HEK293 (cell line): ENCODE results near the gene GRM2.
A peak's percentile ranks its signal among the peaks of the same experiment; 100 is the strongest.

Experiments
- CTCF ChIA-PET: fragments of 350-600 bp; formaldehyde crosslinking; extraction: SDS; loops from one replicate; lab custom pipeline; 2021; ENCODE audit warnings: antibody characterized with exemption; lab: Yijun Ruan, JAX
- POLR2A ChIA-PET: fragments of 300-600 bp; formaldehyde crosslinking; extraction: SDS; loops from one replicate; lab custom pipeline; 2020; ENCODE audit warnings: antibody characterized with exemption, inconsistent platforms; lab: Yijun Ruan, JAX
- H3K27ac ChIP-seq: fragments of 200-500 bp; sonication (Bioruptor generic); 2 replicates; pipeline ENCODE4 v1.5.1; 2014; ENCODE audit warnings: low read depth, low read length, control low read depth, inconsistent platforms; ENCODE audit errors: extremely low read depth
- H3K36me3 ChIP-seq, 2 experiments: fragments of 200-500 bp in 1 of 2; sonication (Bioruptor generic) in 1 of 2; 1 replicate in 1 of 2; 2 replicates in 1 of 2; pipeline ENCODE4 v1.5.1; 2014 to 2017; ENCODE audit warnings: inconsistent platforms in 2 of 2, low read length in 2 of 2; ENCODE audit not compliant: control insufficient read depth in 2 of 2, insufficient read depth in 1 of 2
- H3K4me1 ChIP-seq: fragments of 200-500 bp; sonication (Bioruptor generic); 2 replicates; pipeline ENCODE4 v1.5.1; 2014; ENCODE audit warnings: mild to moderate bottlenecking, low read length, inconsistent platforms; ENCODE audit not compliant: control insufficient read depth, insufficient read depth
- H3K4me3 ChIP-seq: 2 replicates; pipeline ENCODE4 v1.5.1; 2011; ENCODE audit warnings: low read depth, mild to moderate bottlenecking, control low read depth, low read length, moderate library complexity
- H3K9me3 ChIP-seq: fragments of 200-500 bp; sonication (Bioruptor generic); 2 replicates; pipeline ENCODE4 v1.5.1; 2014; ENCODE audit warnings: low read depth, low read length, inconsistent platforms; ENCODE audit not compliant: control insufficient read depth, insufficient read depth
- ATF2 ChIP-seq: fragments of 450-650 bp; formaldehyde crosslinking; IDR thresholded peaks from 2 replicates; pipeline ENCODE4 v1.5.1; 2016; ENCODE audit warnings: missing biosample characterization, missing genetic modification characterization, low read depth
- GLIS1 ChIP-seq: fragments of 450-650 bp; formaldehyde crosslinking; IDR thresholded peaks from 2 replicates; pipeline ENCODE4 v1.5.1; 2016; ENCODE audit warnings: missing biosample characterization, missing genetic modification characterization
- HOXA7 ChIP-seq: sonication (generic); formaldehyde crosslinking; IDR thresholded peaks from 2 replicates; pipeline ENCODE4 v1.8.1; 2022; ENCODE audit warnings: missing genetic modification reagents, borderline replicate concordance
- KLF16 ChIP-seq: fragments of 450-650 bp; formaldehyde crosslinking; IDR thresholded peaks from 2 replicates; pipeline ENCODE4 v1.5.1; 2017; ENCODE audit warnings: missing biosample characterization, missing genetic modification characterization
- MYNN ChIP-seq: fragments of 450-650 bp; formaldehyde crosslinking; IDR thresholded peaks from 2 replicates; pipeline ENCODE4 v1.5.1; 2016; ENCODE audit warnings: missing biosample characterization, missing genetic modification characterization, borderline replicate concordance
- OSR2 ChIP-seq: fragments of 450-650 bp; formaldehyde crosslinking; IDR thresholded peaks from 2 replicates; pipeline ENCODE4 v1.5.1; 2016; ENCODE audit warnings: missing biosample characterization, missing genetic modification characterization
- PBX3 ChIP-seq: sonication (generic); formaldehyde crosslinking; IDR thresholded peaks from 2 replicates; pipeline ENCODE4 v1.8.1; 2022; ENCODE audit warnings: mild to moderate bottlenecking, moderate library complexity, missing genetic modification reagents
- PRDM4 ChIP-seq: fragments of 450-650 bp; formaldehyde crosslinking; IDR thresholded peaks from 2 replicates; pipeline ENCODE4 v1.5.1; 2017; ENCODE audit warnings: missing biosample characterization, missing genetic modification characterization
- SETDB1 ChIP-seq: IDR thresholded peaks from one replicate; pipeline ENCODE4 v1.6.1; 2017; ENCODE audit warnings: mild to moderate bottlenecking, low read length, moderate library complexity, mixed read lengths; ENCODE audit not compliant: insufficient read length
- SP3 ChIP-seq: fragments of 450-650 bp; formaldehyde crosslinking; IDR thresholded peaks from 2 replicates; pipeline ENCODE4 v1.5.1; 2016; ENCODE audit warnings: missing biosample characterization, missing genetic modification characterization
- WT1 ChIP-seq: fragments of 450-650 bp; formaldehyde crosslinking; IDR thresholded peaks from 2 replicates; pipeline ENCODE4 v1.5.1; 2016; ENCODE audit warnings: missing biosample characterization, missing genetic modification characterization
- YY1 ChIP-seq: fragments of 450-650 bp; formaldehyde crosslinking; IDR thresholded peaks from 2 replicates; pipeline ENCODE4 v1.5.1; 2018; ENCODE audit warnings: missing biosample characterization, missing genetic modification characterization
- ZBTB17 ChIP-seq: fragments of 450-650 bp; formaldehyde crosslinking; IDR thresholded peaks from 2 replicates; pipeline ENCODE4 v1.5.1; 2016; ENCODE audit warnings: missing biosample characterization, missing genetic modification characterization
- ZNF10 ChIP-seq: fragments of 450-650 bp; formaldehyde crosslinking; IDR thresholded peaks from 2 replicates; pipeline ENCODE4 v1.5.1; 2017; ENCODE audit warnings: missing biosample characterization, missing genetic modification characterization
- ZNF155 ChIP-seq: fragments of 450-650 bp; formaldehyde crosslinking; IDR thresholded peaks from 2 replicates; pipeline ENCODE4 v1.5.1; 2016; ENCODE audit warnings: missing biosample characterization, missing genetic modification characterization
- ZNF202 ChIP-seq: fragments of 450-650 bp; formaldehyde crosslinking; IDR thresholded peaks from 2 replicates; pipeline ENCODE4 v1.5.1; 2016; ENCODE audit warnings: missing biosample characterization, missing genetic modification characterization, borderline replicate concordance
- ZNF214 ChIP-seq: fragments of 450-650 bp; formaldehyde crosslinking; IDR thresholded peaks from 2 replicates; pipeline ENCODE4 v1.5.1; 2017; ENCODE audit warnings: missing biosample characterization, mild to moderate bottlenecking, missing genetic modification characterization, borderline replicate concordance
- ZNF223 ChIP-seq: fragments of 450-650 bp; formaldehyde crosslinking; IDR thresholded peaks from 2 replicates; pipeline ENCODE4 v1.5.1; 2016; ENCODE audit warnings: missing biosample characterization, missing genetic modification characterization
- ZNF311 ChIP-seq: fragments of 450-650 bp; formaldehyde crosslinking; IDR thresholded peaks from 2 replicates; pipeline ENCODE4 v1.5.1; 2017; ENCODE audit warnings: missing biosample characterization, missing genetic modification characterization, borderline replicate concordance
- ZNF341 ChIP-seq: fragments of 450-650 bp; formaldehyde crosslinking; IDR thresholded peaks from 2 replicates; pipeline ENCODE4; 2016; ENCODE audit warnings: low read depth, missing biosample characterization, missing genetic modification characterization
- ZNF354C ChIP-seq: fragments of 450-650 bp; formaldehyde crosslinking; IDR thresholded peaks from 2 replicates; pipeline ENCODE4 v1.5.1; 2016; ENCODE audit warnings: missing biosample characterization, missing genetic modification characterization, low read depth, borderline replicate concordance
- ZNF404 ChIP-seq: fragments of 450-650 bp; formaldehyde crosslinking; IDR thresholded peaks from 2 replicates; pipeline ENCODE4 v1.5.1; 2017; ENCODE audit warnings: missing biosample characterization, missing genetic modification characterization
- ZNF560 ChIP-seq: fragments of 450-650 bp; formaldehyde crosslinking; IDR thresholded peaks from 2 replicates; pipeline ENCODE4 v1.5.1; 2017; ENCODE audit warnings: missing biosample characterization, missing genetic modification characterization, borderline replicate concordance
- ZNF571 ChIP-seq: fragments of 450-650 bp; formaldehyde crosslinking; IDR thresholded peaks from 2 replicates; pipeline ENCODE4 v1.5.0; 2017; ENCODE audit warnings: missing biosample characterization, missing genetic modification characterization
- ZNF624 ChIP-seq: fragments of 450-650 bp; formaldehyde crosslinking; IDR thresholded peaks from 2 replicates; pipeline ENCODE4 v1.5.1; 2017; ENCODE audit warnings: missing biosample characterization, missing genetic modification characterization
- ZNF629 ChIP-seq: fragments of 450-650 bp; formaldehyde crosslinking; IDR thresholded peaks from 2 replicates; pipeline ENCODE4 v1.5.1; 2017; ENCODE audit warnings: missing biosample characterization, missing genetic modification characterization
- ZNF639 ChIP-seq: fragments of 450-650 bp; formaldehyde crosslinking; IDR thresholded peaks from 2 replicates; pipeline ENCODE4 v1.5.1; 2016; ENCODE audit warnings: missing biosample characterization, missing genetic modification characterization
- ZNF658 ChIP-seq: fragments of 450-650 bp; formaldehyde crosslinking; IDR thresholded peaks from 2 replicates; pipeline ENCODE4; 2016; ENCODE audit warnings: missing biosample characterization, missing genetic modification characterization
- ZNF660 ChIP-seq: fragments of 450-650 bp; IDR thresholded peaks from 2 replicates; pipeline ENCODE4 v1.5.1; 2018; ENCODE audit warnings: missing biosample characterization, mild to moderate bottlenecking, missing genetic modification characterization
- ZSCAN23 ChIP-seq: fragments of 450-650 bp; formaldehyde crosslinking; IDR thresholded peaks from 2 replicates; pipeline ENCODE4 v1.5.1; 2016; ENCODE audit warnings: missing biosample characterization, missing genetic modification characterization

Gene GRM2

GRCh38 chr3:51747840-51748239, 41.0 kb downstream of the GRM2 start (continued):
- TF ChIP-seq ZNF341 (tag by site-specific recombination) = no peak
- TF ChIP-seq ZNF660 (tag by site-specific recombination) = no peak
- TF ChIP-seq ZNF311 = no peak
- no peak for TF ChIP-seq ZNF354C (tag by site-specific recombination)
- no peak for TF ChIP-seq ZNF658 (tag by site-specific recombination)
- no peak for TF ChIP-seq GLIS1 (tag by site-specific recombination)
- no peak for TF ChIP-seq ZNF404
- no peak for TF ChIP-seq PBX3 (CRISPR knock-in tag)
- TF ChIP-seq ZSCAN23 = no peak

- CTCF ChIA-PET = interaction anchor here (0.6 to 1.1 kb wide), 2 partner anchors 29 to 838 kb away, joined by 3 read pairs; no protein-coding TSS in a partner anchor
- TF ChIP-seq SETDB1 (peak; percentile 91), MYNN (tag by site-specific recombination) (no peak)
- TF ChIP-seq, all 188 proteins: peak for 1
- no peaks in the 10 kb centered on the region for H3K36me3 ChIP-seq
- POLR2A ChIA-PET = no interaction called here
- no peaks in the 10 kb centered on the region for H3K9me3 ChIP-seq
- no peak overlapping the region for H3K4me3 ChIP-seq
- no peaks in the 10 kb centered on the region for H3K4me1 ChIP-seq
- no peak overlapping the region for H3K27ac ChIP-seq
Measured at GRCh38 chr3:51748327-51748726, 41.5 kb downstream of the GRM2 start.

GRCh38 chr3:51750878-51751277, 44.0 kb downstream of the GRM2 start:
- ChIA-PET POLR2A (no interaction called here), CTCF (interaction anchor here (0.6 kb wide), 1 partner anchor 16 kb away, joined by 4 read pairs; no protein-coding TSS in a partner anchor)
- H3K9me3 ChIP-seq = no peaks in the 10 kb centered on the region
- H3K4me1 ChIP-seq = no peaks in the 10 kb centered on the region
- no peak overlapping the region for H3K27ac ChIP-seq
- H3K4me3 ChIP-seq = no peak overlapping the region
- H3K36me3 ChIP-seq = no peaks in the 10 kb centered on the region
- TF ChIP-seq ZNF560 (0 out of 2 replicates have a peak, but pooled peaks have one; percentile 41), ZNF624 (tag by site-specific recombination) (no peak), ZNF571 (tag by site-specific recombination) (no peak), ZNF639 (tag by site-specific recombination) (no peak), ZNF223 (tag by site-specific recombination) (no peak), ZNF202 (tag by site-specific recombination) (0 out of 2 replicates have a peak, but pooled peaks have one; percentile 17), ZNF155 (no peak), YY1 (tag by site-specific recombination) (no peak), ZNF214 (tag by site-specific recombination) (no peak), ZBTB17 (tag by site-specific recombination) (no peak), ZNF660 (tag by site-specific recombination) (no peak), ATF2 (tag by site-specific recombination) (no peak), PRDM4 (tag by site-specific recombination) (no peak), ZNF629 (no peak), OSR2 (no peak), ZNF10 (no peak), SP3 (tag by site-specific recombination) (no peak), KLF16 (tag by site-specific recombination) (no peak), HOXA7 (CRISPR knock-in tag) (no peak), WT1 (tag by site-specific recombination) (no peak)
